HG03442 (cell line): ENCODE measurements around the gene EBP.

ENCODE experiments used
- ATAC-seq: cut with Tn5 transposase; IDR thresholded peaks from one replicate; pipeline ENCODE4 v1.9.1; 2021; ENCODE audit warnings: mild to moderate bottlenecking, moderate library complexity; ENCODE audit not compliant: unreplicated experiment

Gene EBP

GRCh38 chrX:48521353-48522243, at the start of gene EBP:
EBP (plus strand) TSS chrX:48521808; CDS start chrX:48523772, 1,964 bp downstream.
- ATAC-seq, result peak; percentile 98

GRCh38 chrX:48472225-48472624, 49.4 kb upstream of the EBP start:
- ATAC-seq, result no peak

DNA sequence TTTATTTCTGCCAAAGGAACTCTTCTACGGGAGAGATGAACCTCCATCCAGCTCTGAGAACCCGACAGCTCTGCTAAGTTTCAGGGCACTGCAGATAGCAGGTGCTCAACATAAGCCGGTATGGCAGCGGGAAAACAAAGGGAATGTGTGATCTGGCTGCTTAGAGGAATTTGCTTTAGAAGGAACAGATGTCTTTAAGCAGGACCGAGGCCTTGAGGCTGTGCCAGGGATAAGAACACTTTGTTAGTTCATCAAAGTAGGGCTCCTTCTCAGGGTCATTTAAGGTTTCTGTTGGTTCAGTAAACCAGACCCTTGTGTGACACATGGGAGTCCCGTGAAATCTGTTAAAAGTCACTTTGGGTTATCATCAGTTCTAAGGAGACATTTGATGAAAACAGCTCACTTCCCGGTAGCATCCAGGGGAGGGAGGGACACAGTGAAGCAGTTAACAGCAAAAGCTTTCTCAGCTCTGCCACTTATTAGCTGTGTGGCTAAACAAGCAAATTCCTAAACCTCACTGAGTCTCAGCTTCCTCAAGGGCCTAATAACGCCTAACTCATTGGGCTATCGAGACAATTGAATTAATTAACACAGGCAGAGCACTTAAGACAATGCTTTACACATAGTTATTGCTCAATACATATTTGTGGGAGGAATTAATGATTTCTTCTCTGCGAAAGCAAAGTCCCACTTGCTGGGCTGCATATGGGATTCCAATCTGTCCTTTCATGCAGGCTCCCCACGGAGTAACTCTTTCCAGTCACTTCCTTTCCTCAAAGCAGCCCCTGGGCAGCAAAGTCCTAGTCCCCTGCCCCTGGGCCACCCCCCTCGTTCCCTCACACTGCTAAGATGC, 48.5 kb upstream of the EBP start:
- ATAC-seq, result no peak

- ATAC-seq, result no peak
Measured at GRCh38 chrX:48473704-48473990, 48.0 kb upstream of the EBP start.

DNA sequence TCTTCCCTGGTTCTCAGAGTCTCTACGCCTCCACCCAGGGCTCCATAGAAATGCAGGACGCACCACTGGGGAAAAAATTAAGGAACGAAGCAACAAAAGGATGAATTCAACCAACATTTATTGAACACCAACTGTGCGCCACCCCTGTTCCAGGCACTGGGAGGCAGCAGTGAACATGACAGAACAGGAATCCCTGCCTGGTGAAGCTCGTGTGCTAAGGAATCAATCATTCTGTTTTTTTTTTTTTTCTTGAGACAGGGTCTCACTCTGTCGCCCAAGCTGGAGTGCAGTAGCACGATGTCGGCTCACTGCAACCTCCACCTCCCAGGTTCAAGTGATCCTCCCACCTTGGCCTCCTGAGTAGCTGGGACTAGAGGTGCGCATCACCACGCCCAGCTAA, 47.5 kb upstream of the EBP start:
- ATAC-seq, result no peak

DNA sequence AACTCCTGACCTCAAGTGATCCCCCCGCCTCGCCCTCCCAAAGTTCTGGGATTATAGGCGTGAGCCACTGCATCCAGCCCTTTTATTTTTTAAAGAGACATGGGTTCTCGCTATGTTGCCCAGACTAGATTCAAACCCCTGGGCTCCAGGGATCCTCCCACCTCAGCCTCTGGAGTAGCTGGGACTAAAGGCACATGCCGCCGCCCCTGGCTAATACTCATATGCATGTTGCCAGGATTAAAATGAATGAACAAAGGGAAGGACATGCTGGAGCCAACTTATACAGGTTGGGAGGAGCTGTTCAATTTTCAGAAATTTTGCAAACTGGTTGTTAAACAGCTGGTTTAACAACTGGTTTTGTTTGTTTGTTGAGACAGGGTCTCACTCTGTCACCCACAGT, 47.0 kb upstream of the EBP start:
- no peak for ATAC-seq

DNA sequence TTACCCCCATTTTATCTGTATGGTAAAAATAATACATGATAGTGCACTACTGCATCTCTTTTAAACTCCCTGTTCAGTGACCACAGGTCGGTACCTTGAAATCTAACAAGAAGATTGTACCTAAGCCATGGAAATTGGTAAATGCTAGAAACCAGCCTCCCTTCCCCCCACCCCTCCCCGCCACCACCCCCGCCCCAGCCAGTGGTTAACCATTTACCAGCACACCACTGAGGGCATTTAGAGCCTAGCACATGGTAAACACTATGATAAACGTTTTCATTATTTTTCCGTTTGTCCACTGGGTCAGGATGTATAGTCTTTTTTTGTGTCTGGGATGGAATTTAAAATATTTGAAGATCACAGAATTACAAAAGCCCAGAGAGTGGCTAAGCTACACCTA, 46.3 kb upstream of the EBP start:
- ATAC-seq, result no peak

- ATAC-seq, result peak; percentile 85
Measured at GRCh38 chrX:48475774-48476577, 45.6 kb upstream of the EBP start, which contains the start of gene FTSJ1. FTSJ1 (plus strand) TSS chrX:48476199; CDS start chrX:48478048, 1,849 bp downstream.

DNA sequence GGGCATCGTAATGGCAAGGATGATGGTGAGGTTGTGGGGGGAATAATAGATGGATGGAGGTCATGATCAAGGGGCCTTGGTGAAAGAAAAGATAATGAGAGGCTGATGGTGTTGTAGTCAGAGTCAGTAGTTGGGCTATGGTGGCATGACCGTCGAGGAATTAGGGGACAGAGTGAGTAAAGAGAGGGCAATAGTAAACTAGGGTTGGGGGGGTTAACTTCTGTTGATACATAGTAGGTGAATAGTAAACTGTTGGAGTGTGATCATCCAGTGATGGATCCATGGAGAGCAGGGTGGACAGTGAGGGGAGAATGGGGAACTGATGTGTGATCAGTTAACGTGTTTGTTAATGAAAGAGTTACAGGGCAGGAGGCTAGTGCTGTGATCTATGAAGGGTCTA, 44.7 kb upstream of the EBP start:
- ATAC-seq, result no peak

DNA sequence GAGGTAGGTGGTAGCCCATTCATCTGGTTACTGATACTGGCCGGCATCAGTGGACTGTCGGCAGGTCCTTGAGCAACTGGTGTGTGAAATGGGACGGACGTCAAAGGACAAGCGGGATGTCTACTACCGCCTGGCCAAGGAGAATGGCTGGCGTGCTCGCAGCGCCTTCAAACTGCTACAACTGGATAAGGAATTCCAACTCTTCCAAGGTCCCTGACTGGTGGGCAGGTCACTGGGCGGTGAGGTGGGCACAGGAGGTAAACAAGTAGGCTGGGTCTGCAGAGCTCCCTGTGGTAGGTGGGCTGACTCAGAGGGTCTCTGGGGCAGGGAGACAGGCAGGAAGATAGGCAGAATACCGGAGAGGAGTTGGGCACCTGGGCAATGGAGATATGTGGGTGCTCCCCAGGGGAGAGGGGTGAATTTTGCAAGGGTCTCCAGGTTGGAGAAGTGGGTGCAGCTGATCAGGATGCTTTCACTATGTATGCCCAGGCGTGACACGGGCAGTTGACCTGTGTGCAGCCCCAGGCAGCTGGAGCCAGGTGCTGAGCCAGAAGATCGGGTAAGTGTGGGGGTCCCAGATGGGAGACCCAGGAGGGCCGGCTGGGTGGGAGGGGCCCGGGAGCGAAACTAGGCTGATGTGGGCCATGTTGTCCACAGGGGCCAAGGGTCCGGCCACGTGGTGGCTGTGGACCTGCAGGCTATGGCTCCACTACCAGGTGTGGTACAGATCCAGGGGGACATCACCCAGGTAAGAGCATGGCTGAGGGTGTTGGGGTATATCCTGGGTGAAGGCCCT, 43.5 kb upstream of the EBP start:
- ATAC-seq, result no peak

GRCh38 chrX:48478806-48479205, 42.8 kb upstream of the EBP start:
- no peak for ATAC-seq

DNA sequence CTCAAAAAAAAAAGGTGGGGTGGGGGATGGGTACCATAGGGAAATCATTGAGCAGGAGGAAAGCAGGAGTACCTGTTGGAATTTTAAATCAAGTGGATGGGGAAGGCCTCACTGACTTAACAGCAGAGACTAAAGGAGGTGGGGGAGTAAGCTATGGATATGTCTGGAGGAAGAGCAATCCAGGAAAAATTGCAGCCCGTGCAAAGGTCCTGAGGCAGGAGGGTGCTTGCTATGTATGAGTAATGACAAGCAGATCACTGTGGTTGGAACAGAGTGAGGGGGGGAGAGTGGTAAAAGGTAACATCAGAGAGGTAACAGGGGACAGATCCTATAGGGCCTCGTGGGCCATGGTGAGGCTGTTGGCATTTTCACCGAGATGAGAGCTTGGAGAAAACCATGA, 41.5 kb upstream of the EBP start:
- ATAC-seq, result no peak

GRCh38 chrX:48480583-48480982, 41.0 kb upstream of the EBP start:
- no peak for ATAC-seq

GRCh38 chrX:48482526-48482925, 39.1 kb upstream of the EBP start:
- no peak for ATAC-seq

- ATAC-seq, result no peak
Measured at GRCh38 chrX:48487362-48487798, 34.2 kb upstream of the EBP start.

- ATAC-seq, result no peak
Measured at GRCh38 chrX:48488034-48488433, 33.6 kb upstream of the EBP start.

- no peak for ATAC-seq
Measured at GRCh38 chrX:48489296-48489695, 32.3 kb upstream of the EBP start.

DNA sequence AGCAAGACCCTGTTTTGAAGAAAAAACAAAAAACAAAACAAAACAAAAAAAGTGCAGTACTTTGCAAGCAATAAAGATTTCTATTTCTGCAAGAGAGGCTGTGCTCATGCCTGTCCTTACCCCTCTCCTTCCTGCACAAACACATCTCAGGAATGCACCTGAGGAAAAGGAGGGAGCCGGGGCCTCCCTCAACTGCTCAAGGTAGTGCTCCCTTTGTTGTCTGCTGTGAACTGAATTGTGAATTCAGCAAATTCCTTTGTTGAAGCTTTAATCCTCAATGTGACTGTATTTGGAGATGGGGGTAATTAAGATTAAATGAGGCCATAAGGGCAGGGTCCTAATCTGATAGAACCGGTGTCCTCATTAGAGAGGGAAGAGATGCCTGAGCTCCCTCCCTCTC, 31.7 kb upstream of the EBP start:
- no peak for ATAC-seq

DNA sequence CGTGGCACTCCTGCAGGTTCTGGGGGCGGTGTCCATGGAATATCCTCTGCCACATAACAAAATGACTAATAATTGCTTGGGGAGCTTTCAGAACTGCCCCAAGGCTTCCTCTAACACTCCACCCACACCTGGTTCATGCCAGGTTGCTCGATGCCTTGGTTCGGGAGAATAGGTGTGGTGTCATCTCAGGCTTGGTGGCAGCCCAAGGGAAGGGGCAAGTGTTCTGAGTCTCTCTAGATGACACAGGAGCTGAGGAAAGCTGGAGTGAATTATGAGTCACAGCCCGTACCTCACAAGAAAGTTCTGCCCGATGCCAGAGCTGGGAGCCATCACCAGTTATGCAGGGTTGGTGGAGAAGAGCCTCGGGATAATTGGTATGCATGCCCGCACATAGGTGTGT, 30.9 kb upstream of the EBP start:
- no peak for ATAC-seq

GRCh38 chrX:48491809-48492208, 29.8 kb upstream of the EBP start:
- no peak for ATAC-seq
